Stimulated activated CD8-positive, alpha-beta memory T cell treated with anti-CD3 and anti-CD28 coated beads, Interleukin-7, amount 100 ng/mL, for 4 hours (primary cell): Measurements from ENCODE around the gene PGA5.

ENCODE experiments used
- DNase-seq, 2 donors: peaks; one replicate each; pipeline ENCODE4 v3.0.0-alpha.2; 2020; ENCODE audit warnings: low read depth in 2 of 2

Gene PGA5

GRCh38 chr11:61294717-61295595, 54.0 kb downstream of the PGA5 start, which contains the start of gene VWCE:
Gene VWCE (minus strand): TSS chr11:61295316. CDS start chr11:61295037, 279 bp downstream.
- DNase-seq: peak; percentile 37 to 67

- DNase-seq: no peak
These were observed 54.6 kb downstream of the PGA5 start for GRCh38 chr11:61295596-61295926.

GRCh38 chr11:61297341-61297740, 56.4 kb downstream of the PGA5 start:
- DNase-seq: no peak

GRCh38 chr11:61297746-61298145, 56.8 kb downstream of the PGA5 start:
- DNase-seq: no peak

- no peak for DNase-seq
These were observed 57.8 kb downstream of the PGA5 start for GRCh38 chr11:61298663-61299244.
